HEK293T (cell line): ENCODE data around the gene GBP1.

ENCODE experiments used
- CTCF ChIA-PET: fragments of 350-600 bp; formaldehyde crosslinking; extraction: SDS; loops from one replicate; lab custom pipeline; 2021; ENCODE audit warnings: antibody characterized with exemption, inconsistent platforms; lab: Yijun Ruan, JAX
- POLR2A ChIA-PET: fragments of 350-600 bp; formaldehyde crosslinking; extraction: SDS; loops from one replicate; lab custom pipeline; 2020; ENCODE audit warnings: antibody characterized with exemption, inconsistent platforms; lab: Yijun Ruan, JAX
- DNase-seq: peaks from one replicate; pipeline ENCODE4 v3.0.0; 2012; ENCODE audit warnings: mixed read lengths; ENCODE audit errors: extremely low spot score
- ARNT ChIP-seq: fragments of 450-650 bp; IDR thresholded peaks from 2 replicates; pipeline ENCODE4 v1.6.1; 2017; ENCODE audit warnings: mild to moderate bottlenecking
- BHLHE40 ChIP-seq: fragments of 450-650 bp; IDR thresholded peaks from 2 replicates; pipeline ENCODE4 v1.6.1; 2016; ENCODE audit warnings: mild to moderate bottlenecking, moderate library complexity, borderline replicate concordance
- CTBP1 ChIP-seq: fragments of 450-650 bp; IDR thresholded peaks from 2 replicates; pipeline ENCODE4 v1.6.1; 2016; ENCODE audit warnings: borderline replicate concordance
- ELF4 ChIP-seq: fragments of 450-650 bp; IDR thresholded peaks from 2 replicates; pipeline ENCODE4 v1.6.1; 2017; ENCODE audit warnings: antibody characterized with exemption
- FOXA1 ChIP-seq: fragments of 450-650 bp; IDR thresholded peaks from 2 replicates; pipeline ENCODE4 v1.6.1; 2016; ENCODE audit warnings: mild to moderate bottlenecking
- FOXK2 ChIP-seq: fragments of 450-650 bp; IDR thresholded peaks from 2 replicates; pipeline ENCODE4 v1.6.1; 2016; ENCODE audit warnings: mild to moderate bottlenecking
- FOXM1 ChIP-seq: fragments of 450-650 bp; IDR thresholded peaks from 2 replicates; pipeline ENCODE4 v1.6.1; 2017; ENCODE audit warnings: mild to moderate bottlenecking, borderline replicate concordance
- HDGF ChIP-seq: fragments of 450-650 bp; IDR thresholded peaks from 2 replicates; pipeline ENCODE4 v1.6.1; 2017; ENCODE audit warnings: antibody characterized with exemption, borderline replicate concordance
- L3MBTL2 ChIP-seq: fragments of 450-650 bp; conservative IDR thresholded peaks from 2 replicates; pipeline ENCODE4 v1.6.1; 2016; ENCODE audit warnings: mild to moderate bottlenecking
- LEF1 ChIP-seq: fragments of 450-650 bp; IDR thresholded peaks from 2 replicates; pipeline ENCODE4 v1.6.1; 2017; ENCODE audit warnings: mild to moderate bottlenecking, borderline replicate concordance
- NFRKB ChIP-seq: fragments of 450-650 bp; IDR thresholded peaks from 2 replicates; pipeline ENCODE4 v1.6.1; 2016; ENCODE audit warnings: mild to moderate bottlenecking, moderate library complexity
- PKNOX1 ChIP-seq: fragments of 450-650 bp; IDR thresholded peaks from 2 replicates; pipeline ENCODE4 v1.6.1; 2016
- SP1 ChIP-seq: fragments of 450-650 bp; IDR thresholded peaks from 2 replicates; pipeline ENCODE4 v1.6.1; 2017
- SUZ12 ChIP-seq: fragments of 450-650 bp; IDR thresholded peaks from 2 replicates; pipeline ENCODE4 v1.6.1; 2016; ENCODE audit warnings: mild to moderate bottlenecking
- TARDBP ChIP-seq: fragments of 450-650 bp; IDR thresholded peaks from 2 replicates; pipeline ENCODE4 v1.6.1; 2016
- ZNF384 ChIP-seq: fragments of 450-650 bp; IDR thresholded peaks from 2 replicates; pipeline ENCODE4 v1.6.1; 2016

GBP1 gene

DNA sequence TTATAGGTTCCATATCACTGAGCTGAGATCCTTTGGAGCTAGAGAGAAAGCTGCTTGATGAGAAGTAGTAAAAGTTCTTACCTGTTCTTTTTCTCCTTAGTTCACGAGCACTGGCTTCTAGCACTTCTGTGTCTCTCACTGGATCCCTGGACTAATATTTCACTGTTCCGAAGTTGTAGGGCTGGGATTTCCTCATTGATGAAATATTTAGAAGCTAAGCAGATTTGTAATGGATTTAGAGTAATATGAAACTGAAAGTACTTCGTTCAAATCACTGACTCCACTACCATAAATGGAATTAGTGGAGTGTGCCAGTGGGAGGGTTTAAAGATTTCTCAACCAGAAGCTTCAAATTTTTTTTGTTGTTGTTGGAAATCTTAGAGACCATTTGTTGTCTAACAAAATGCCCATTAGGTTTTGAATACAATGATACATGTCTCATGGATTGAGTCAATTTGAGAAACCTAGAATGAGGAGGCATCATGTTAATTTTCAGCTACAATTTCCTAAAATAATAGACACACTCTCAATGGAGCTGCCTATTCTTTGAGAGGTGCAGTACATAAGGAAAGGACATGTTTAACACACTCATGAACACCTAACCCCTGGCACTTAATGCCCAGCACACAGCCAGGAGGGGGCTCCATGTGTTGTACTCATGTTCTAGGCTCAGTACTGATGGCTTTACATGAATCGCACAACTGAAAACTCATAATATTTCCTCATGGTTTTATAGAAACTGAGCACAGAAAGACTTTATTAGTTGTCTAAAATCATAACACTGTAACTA lies at the start of gene GBP1:
Gene GBP1 (minus strand): TSS at position 130 of the 790 bp plus-strand sequence. CDS start 1,974 bp downstream, outside the sequence.
- CTCF ChIA-PET: no interaction called here
- POLR2A ChIA-PET: no interaction called here
- TF ChIP-seq HDGF (no peak), NFRKB (no peak), ZNF384 (no peak), PKNOX1 (no peak), ARNT (no peak), TARDBP (no peak), FOXM1 (no peak), BHLHE40 (no peak), L3MBTL2 (no peak), LEF1 (no peak), SP1 (no peak), FOXA1 (no peak), FOXK2 (no peak), SUZ12 (no peak), ELF4 (no peak), CTBP1 (no peak)
- DNase-seq: no peak

GRCh38 chr1:89114662-89115061 lies 49.7 kb upstream of the GBP1 start:
- TF ChIP-seq SUZ12: no peak
- ChIA-PET CTCF (no interaction called here), POLR2A (no interaction called here)
- no peak for DNase-seq

GRCh38 chr1:89112871-89113613 lies 48.0 kb upstream of the GBP1 start:
- ChIA-PET POLR2A (no interaction called here), CTCF (no interaction called here)
- TF ChIP-seq CTBP1 (no peak), FOXK2 (no peak), L3MBTL2 (no peak)
- DNase-seq: no peak

DNA sequence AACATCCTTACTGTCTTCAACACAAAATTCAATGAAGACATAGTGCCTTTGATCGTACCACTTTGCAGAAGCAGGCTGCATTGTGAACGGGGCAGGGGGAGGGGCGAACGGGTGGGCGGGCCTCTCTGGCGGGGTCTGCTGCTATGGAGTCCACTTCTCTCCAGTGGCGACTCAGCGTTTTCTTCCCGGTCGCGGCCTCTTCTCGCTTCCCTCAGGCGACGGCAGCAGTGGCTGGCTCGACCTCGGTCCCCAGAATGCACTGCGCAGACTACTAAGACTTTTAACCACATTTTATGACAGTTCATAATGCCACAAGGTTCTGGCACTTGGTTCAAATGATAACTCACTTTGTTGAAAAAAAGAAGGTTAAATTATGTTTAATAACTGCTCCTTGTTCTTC lies 39.7 kb upstream of the GBP1 start:
- DNase-seq: peak; percentile 62
- CTCF ChIA-PET: no interaction called here
- POLR2A ChIA-PET: no interaction called here
- no peak for TF ChIP-seq HDGF
- no peak for TF ChIP-seq CTBP1
- TF ChIP-seq L3MBTL2: no peak
- TF ChIP-seq ELF4: no peak
- no peak for TF ChIP-seq BHLHE40
- TF ChIP-seq ARNT: no peak
- TF ChIP-seq LEF1: no peak
- no peak for TF ChIP-seq TARDBP
- no peak for TF ChIP-seq SUZ12
- no peak for TF ChIP-seq SP1
- TF ChIP-seq FOXM1: no peak
- no peak for TF ChIP-seq ZNF384
- TF ChIP-seq NFRKB: no peak
- TF ChIP-seq FOXK2: no peak
- no peak for TF ChIP-seq PKNOX1

DNA sequence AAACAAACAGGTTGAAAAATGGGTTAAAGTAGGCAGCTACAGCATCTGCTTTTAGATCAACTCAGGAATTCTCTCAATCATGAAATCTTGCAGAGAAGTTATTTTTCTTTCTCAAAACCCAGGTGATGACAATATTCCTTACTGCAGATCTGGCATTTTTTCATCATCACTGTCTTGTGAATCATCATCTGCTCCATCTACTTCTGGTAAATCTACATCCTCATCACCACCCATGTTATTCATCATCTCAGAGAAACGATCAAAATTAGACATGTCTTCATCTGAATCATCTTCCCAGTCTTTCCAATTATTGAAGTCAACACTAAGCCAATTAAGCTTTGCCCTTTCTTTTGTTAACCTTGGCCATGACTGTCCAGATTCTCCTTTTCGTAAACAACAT lies 39.1 kb upstream of the GBP1 start:
- POLR2A ChIA-PET: interaction anchor here (0.5 kb wide), 1 partner anchor 1488 kb away, joined by 3 read pairs; no protein-coding TSS in a partner anchor
- DNase-seq: no peak
- TF ChIP-seq PKNOX1 (no peak), FOXM1 (no peak), L3MBTL2 (no peak), NFRKB (no peak), LEF1 (no peak), ZNF384 (no peak), SUZ12 (no peak), TARDBP (no peak), FOXA1 (no peak), SP1 (no peak), ELF4 (no peak), HDGF (no peak), CTBP1 (no peak), ARNT (no peak), BHLHE40 (no peak), FOXK2 (no peak)
- CTCF ChIA-PET: no interaction called here

- ChIA-PET CTCF (no interaction called here), POLR2A (no interaction called here)
- DNase-seq: no peak
- no peak for TF ChIP-seq FOXA1
- TF ChIP-seq SP1: no peak
- TF ChIP-seq BHLHE40: no peak
- TF ChIP-seq ARNT: no peak
- TF ChIP-seq NFRKB: no peak
- TF ChIP-seq L3MBTL2: no peak
- TF ChIP-seq ZNF384: no peak
- no peak for TF ChIP-seq HDGF
- no peak for TF ChIP-seq ELF4
- TF ChIP-seq FOXM1: no peak
These were observed 37.0 kb upstream of the GBP1 start for GRCh38 chr1:89102021-89102420.
